B cell (primary cell): Measurements from ENCODE around the gene KDM5C.

Experiments used
- EZH2 ChIP-seq: IDR thresholded peaks from 2 replicates; pipeline ENCODE4 v1.6.1; 2012; ENCODE audit warnings: borderline replicate concordance, low read depth, mild to moderate bottlenecking, moderate library complexity, low read length; ENCODE audit not compliant: insufficient read depth, poor library complexity, severe bottlenecking
- TF ChIP-seq, protein P1 (sequence below): fragments of 200-600 bp; IDR thresholded peaks from one replicate; pipeline ENCODE4 v1.8.0; 2022; ENCODE audit warnings: antibody characterized with exemption, mild to moderate bottlenecking

- TF ChIP-seq, protein P1, sequence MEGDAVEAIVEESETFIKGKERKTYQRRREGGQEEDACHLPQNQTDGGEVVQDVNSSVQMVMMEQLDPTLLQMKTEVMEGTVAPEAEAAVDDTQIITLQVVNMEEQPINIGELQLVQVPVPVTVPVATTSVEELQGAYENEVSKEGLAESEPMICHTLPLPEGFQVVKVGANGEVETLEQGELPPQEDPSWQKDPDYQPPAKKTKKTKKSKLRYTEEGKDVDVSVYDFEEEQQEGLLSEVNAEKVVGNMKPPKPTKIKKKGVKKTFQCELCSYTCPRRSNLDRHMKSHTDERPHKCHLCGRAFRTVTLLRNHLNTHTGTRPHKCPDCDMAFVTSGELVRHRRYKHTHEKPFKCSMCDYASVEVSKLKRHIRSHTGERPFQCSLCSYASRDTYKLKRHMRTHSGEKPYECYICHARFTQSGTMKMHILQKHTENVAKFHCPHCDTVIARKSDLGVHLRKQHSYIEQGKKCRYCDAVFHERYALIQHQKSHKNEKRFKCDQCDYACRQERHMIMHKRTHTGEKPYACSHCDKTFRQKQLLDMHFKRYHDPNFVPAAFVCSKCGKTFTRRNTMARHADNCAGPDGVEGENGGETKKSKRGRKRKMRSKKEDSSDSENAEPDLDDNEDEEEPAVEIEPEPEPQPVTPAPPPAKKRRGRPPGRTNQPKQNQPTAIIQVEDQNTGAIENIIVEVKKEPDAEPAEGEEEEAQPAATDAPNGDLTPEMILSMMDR, result no peak
- TF ChIP-seq EZH2, result no peak
These were observed 38.7 kb downstream of the KDM5C start for GRCh38 chrX:53186351-53186750.
